Measurements from ENCODE around the gene TRAF2.

Gene TRAF2

GRCh38 chr9:136915632-136916329 lies 29.5 kb downstream of the TRAF2 start:
- DNase-seq = no peak

DNA sequence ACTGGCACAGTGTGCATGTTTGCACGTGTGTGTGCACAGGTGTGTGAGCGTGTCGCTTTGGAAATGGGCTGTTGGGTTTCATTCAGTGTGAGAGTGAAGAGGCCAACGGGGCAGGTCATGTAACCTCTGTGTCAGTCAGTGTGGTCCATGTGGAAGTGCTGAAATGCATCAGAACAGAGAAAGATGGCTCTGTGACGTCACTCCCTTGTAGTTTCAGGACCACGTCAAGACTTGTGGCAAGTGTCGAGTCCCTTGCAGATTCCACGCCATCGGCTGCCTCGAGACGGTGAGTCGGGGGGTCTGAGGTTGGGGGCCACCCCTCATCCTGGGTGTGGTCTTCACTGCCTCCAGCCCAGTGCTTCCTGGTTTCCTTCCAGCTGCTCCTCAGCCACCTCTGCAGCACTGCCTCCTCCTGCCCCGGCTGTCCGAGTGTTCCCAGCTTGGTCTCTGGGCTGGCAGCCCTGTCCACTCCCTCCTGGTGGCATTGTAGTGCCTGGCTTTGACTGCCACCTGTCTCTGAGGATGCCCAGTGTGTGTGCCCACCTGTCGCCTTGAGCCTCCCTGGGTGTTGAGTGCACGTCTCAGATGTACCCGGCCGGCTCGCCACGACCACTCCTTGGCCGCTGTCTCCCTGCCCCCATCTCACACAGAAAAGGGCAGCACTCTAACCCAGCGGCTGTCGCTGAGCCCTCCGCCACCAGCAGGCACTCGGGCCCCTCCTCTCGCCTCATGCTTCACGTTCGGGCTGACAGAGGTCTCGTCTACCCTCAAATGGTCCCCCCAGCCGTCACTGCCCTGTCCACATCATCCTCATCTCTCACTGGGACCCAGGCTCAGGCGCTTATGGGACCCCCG lies 30.2 kb downstream of the TRAF2 start:
- DNase-seq = no peak

DNA sequence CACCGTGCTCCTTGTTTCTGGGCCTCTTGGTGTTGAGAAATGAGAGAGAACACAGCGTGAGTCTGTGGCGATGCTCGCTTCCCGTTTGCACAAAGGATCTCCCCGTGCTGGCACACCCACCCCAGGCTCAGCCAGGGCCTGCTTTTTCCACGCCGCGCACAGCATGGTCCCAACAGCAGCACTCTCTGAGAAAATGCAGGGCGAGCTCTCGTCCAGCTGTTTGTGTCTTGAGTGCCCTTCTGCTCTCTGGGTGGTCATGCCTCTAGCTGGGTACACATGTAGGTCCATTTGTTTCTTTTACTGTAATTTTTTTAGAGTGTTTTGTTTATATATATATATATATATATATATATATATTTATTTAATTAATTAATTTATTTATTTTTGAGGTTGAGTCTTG lies 31.6 kb downstream of the TRAF2 start:
- no peak for DNase-seq

GRCh38 chr9:136920069-136920468 lies 33.8 kb downstream of the TRAF2 start:
- no peak for DNase-seq

DNA sequence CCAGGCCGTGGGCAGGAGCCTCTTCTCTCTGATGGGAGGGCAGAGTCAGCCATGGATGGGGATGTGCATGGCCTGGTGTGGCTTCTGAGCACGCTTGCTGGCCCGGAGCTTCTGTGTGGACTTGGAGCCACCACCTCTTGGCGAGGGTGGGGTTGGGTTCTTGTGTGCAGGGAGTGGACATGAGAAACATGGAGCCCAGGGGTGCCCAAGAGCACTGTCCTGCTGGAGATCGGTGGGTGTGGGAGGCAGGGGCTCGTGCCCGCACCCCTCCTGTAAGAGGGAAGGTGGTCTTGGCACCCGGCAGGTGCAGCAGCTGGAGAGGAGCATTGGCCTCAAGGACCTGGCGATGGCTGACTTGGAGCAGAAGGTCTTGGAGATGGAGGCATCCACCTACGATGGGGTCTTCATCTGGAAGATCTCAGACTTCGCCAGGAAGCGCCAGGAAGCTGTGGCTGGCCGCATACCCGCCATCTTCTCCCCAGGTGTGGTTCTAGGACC lies 34.5 kb downstream of the TRAF2 start:
- no peak for DNase-seq

DNA sequence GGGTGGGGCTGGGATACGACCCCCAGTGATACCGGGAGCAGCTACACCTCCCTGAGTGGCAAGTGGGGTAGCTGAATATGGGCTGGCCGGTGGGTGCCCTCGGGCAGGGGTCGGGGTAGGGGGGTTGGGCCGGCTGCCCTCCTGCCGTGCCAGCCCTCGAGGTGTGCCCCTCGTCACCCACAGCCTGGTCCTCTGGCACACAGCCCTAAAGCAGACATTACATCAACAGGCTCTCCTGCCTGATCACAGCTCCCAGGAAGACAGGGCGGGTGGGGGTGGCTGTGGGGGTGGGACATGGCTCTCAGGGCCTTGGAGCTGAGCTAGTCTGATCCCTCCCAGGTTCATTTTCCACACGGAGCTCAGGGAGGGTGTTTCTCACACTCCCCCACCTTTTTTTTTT lies 35.0 kb downstream of the TRAF2 start:
- no peak for DNase-seq

GRCh38 chr9:136921718-136922117 lies 35.4 kb downstream of the TRAF2 start:
- DNase-seq = no peak

DNA sequence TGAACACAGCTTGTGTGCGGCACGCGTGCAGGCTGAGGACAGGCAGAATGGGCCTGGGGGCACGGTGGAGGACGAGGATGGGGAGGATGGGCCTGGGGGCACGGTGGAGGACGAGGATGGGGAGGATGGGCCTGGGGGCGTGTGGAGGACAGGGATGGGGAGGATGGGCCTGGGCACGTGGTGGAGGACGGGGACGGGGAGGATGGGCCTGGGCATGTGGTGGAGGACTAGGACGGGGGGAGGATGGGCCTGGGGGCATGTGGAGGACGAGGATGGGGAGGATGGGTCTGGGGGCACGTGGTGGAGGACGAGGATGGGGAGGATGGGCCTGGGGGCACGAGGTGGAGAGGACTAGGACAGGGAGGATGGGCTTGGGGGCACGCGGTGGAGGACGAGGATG lies 36.2 kb downstream of the TRAF2 start:
- no peak for DNase-seq

DNA sequence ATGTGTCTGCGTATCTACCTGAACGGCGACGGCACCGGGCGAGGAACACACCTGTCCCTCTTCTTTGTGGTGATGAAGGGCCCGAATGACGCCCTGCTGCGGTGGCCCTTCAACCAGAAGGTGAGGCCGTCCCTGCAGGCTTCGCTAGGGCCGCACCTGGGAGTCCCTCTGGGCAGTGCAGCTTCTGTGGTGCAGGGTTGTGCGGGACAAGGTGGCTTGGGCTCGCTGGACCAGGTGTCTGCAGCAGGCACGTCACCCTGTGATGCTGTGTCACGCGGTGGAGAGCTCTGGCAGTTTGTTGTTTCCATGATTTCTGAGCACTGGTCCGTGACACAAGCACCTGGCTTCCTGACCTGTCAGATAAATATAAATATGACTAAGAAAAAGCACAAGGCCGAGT lies 37.6 kb downstream of the TRAF2 start:
- DNase-seq = no peak

- DNase-seq = no peak
Observed at GRCh38 chr9:136925414-136926153, 39.3 kb downstream of the TRAF2 start.

DNA sequence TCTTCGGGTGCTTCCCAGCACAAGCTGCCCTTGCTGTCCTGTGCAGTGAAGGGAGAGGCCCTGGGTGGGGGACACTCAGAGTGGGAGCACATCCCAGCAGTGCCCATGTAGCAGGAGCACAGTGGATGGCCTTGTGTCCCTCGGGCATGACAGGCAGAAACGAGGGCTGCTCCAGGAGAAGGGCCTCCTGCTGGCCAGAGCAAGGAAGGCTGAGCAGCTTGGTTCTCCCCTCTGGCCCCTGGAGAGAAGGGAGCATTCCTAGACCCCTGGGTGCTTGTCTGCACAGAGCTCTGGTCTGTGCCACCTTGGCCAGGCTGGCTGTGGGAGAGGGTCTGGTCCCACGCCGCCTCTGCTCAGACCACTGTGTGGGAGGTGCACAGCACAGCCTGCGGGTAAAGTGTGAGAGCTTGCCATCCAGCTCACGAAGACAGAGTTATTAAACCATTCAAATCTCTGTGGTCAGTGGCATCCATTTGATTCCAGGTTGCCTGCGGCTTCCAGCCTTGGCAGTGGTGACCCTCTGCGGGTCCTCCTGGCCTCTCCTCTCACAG lies 39.9 kb downstream of the TRAF2 start:
- no peak for DNase-seq

- DNase-seq = no peak
Observed at GRCh38 chr9:136926749-136927148, 40.4 kb downstream of the TRAF2 start.

GRCh38 chr9:136927343-136928271 lies 41.3 kb downstream of the TRAF2 start:
- no peak for DNase-seq

DNA sequence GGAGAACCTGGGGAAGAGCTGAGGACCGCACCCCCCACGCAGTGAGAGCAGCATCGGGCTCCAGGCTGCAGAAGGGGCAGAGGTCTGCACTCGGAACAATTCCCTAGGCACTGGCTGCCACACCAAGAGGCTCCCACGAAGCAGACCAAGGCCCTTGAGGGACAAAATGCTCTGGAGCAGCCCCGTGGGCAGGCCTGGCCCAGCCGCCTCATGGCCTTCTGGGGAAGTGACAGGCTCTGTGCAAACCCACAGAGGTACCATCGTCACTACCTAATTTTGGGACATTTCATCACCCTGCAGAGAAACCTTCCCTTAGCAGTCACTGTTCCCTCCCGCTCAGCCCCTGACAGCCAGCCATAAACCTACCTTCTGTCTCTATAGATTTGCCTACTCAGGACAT lies 42.3 kb downstream of the TRAF2 start:
- DNase-seq = no peak

DNA sequence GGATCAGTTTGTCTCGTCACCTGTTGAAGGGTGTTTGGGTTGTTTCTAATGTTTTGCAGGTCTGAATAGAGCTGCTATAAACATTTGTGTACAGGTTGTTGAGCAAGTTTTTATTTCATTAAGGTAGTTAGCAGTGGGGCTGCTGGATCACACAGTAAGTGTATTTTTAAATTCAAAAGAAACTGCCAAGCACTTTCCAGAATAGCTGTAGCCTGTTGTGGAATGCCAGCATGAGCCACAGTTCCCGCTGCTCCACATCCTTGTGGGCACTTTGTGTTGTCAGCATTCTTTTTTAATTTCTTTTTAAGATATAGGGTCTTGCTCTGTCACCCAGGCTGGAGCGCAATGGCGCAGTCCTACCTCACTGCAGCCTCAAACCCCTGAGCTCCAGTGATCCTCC lies 43.7 kb downstream of the TRAF2 start:
- no peak for DNase-seq

- no peak for DNase-seq
Observed at GRCh38 chr9:136931611-136932130, 45.4 kb downstream of the TRAF2 start.

DNA sequence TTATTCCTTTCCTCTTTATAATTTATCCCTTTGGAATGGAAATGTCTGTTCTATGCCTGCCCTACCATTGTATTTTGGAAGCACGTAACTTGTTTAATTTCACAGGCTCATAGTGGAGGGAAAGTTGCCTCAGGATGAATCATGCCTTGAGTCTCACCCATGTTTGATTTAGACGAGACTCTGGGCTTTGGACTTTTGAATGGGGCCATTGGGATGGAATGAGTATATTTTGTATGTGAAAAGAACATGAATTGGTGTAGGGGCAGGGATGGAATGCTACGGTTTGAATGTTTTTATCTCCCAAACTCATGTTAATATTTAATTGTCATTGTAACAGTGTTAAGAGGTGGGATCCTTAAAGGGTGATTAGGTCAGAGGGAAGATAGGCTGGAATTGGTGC lies 48.0 kb downstream of the TRAF2 start:
- DNase-seq = no peak

DNA sequence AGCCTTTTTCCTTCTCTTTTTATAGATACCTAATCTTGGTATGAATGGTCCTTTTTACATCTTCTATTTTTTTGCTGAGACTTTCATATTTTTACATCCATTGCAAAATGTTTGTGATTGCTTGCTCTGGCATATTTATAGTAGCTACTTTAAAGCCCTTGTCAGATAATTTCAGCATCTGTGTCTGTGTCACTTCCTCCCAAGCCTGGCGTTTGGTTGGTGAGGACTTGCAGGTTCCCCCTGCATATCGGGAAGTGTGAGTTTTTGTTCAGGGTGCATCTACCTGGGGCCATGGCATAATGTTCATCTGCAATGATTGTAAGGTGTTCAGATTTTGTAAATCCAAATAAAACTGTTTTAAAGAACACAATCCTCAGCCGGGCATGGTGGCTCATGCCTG lies 49.3 kb downstream of the TRAF2 start:
- DNase-seq = no peak

GRCh38 chr9:136936645-136937170 lies 50.4 kb downstream of the TRAF2 start:
- DNase-seq = no peak

GRCh38 chr9:136937186-136938001 lies 51.1 kb downstream of the TRAF2 start:
- DNase-seq = no peak

Data from NCI-H2171 (cell line).